ENCODE measurements around the gene ERC1. TPM values are rescaled to one million over a fixed set of nuclear protein-coding genes. Genes with fewer than 3 reads are reported as not detected.

The ERC1 gene
- total and polyA plus RNA-seq, 3 experiments from 2014 or later, result 11.0 to 24.2 (median 22.6) TPM

- POLR2A ChIA-PET, result no interaction called here
- no peaks in the 10 kb centered on the region for H3K9me3 Mint-ChIP-seq
Observed at GRCh38 chr12:1104088-1104800, 113.2 kb downstream of the ERC1 start.

GRCh38 chr12:1107669-1108068 is 116.6 kb downstream of the ERC1 start:
- no peaks in the 10 kb centered on the region for H3K36me3 ChIP-seq (ENCODE audit: insufficient read depth, low read length)
- peak overlapping the region in 1 of 8 donors; percentile 70 for H3K27ac Mint-ChIP-seq
- no peak overlapping the region for H3K4me3 ChIP-seq (ENCODE audit: low read length)
- ChIA-PET POLR2A (no interaction called here), CTCF (interaction anchor here (3.0 kb wide), 1 partner anchor 10 kb away, joined by 13 read pairs; no protein-coding TSS in a partner anchor)
- DNase-seq, result no peak
- no peaks in the 10 kb centered on the region for H3K4me1 ChIP-seq (ENCODE audit: insufficient read depth, low read length)
- no peaks in the 10 kb centered on the region for H3K9me3 ChIP-seq (ENCODE audit: low read length)
- peaks cover 9 to 15% (median 12%) of the 10 kb centered on the region in 3 donors for H3K4me1 Mint-ChIP-seq
- H3K27ac ChIP-seq (ENCODE audit: low read depth, low read length), result no peak overlapping the region
- no peaks in the 10 kb centered on the region for H3K27me3 ChIP-seq (ENCODE audit: insufficient read depth, low read length, poor library complexity, severe bottlenecking)
- H3K4me3 Mint-ChIP-seq, result no peak overlapping the region
- peaks cover 0 to 18% (median 9%) of the 10 kb centered on the region in 3 donors for H3K36me3 Mint-ChIP-seq
- H3K9me3 Mint-ChIP-seq, result no peaks in the 10 kb centered on the region
- no peaks in the 10 kb centered on the region for H3K27me3 Mint-ChIP-seq

More at GRCh38 chr12:1104088-1104800, 113.2 kb downstream of the ERC1 start:
- Histone ChIP-seq H3K27me3 (ENCODE audit: insufficient read depth, low read length, poor library complexity, severe bottlenecking) (no peaks in the 10 kb centered on the region), H3K36me3 (ENCODE audit: insufficient read depth, low read length) (no peaks in the 10 kb centered on the region), H3K4me3 (ENCODE audit: low read length) (no peak overlapping the region), H3K4me1 (ENCODE audit: insufficient read depth, low read length) (no peaks in the 10 kb centered on the region), H3K27ac (ENCODE audit: low read depth, low read length) (no peak overlapping the region), H3K9me3 (ENCODE audit: low read length) (no peaks in the 10 kb centered on the region)
- Mint-ChIP-seq H3K4me3 (no peak overlapping the region), H3K27ac (no peak overlapping the region), H3K4me1 (peaks cover 12 to 15% (median 14%) of the 10 kb centered on the region in 3 donors), H3K36me3 (peaks cover 0 to 5% (median 4%) of the 10 kb centered on the region in 3 donors), H3K27me3 (no peaks in the 10 kb centered on the region)
- CTCF ChIA-PET, result interaction anchor here (1.0 to 1.3 kb wide), 3 partner anchors 11 to 479 kb away, joined by 4 to 6 read pairs (median 4); no protein-coding TSS in a partner anchor
- no peak for DNase-seq

- Histone ChIP-seq H3K27me3 (ENCODE audit: insufficient read depth, low read length, poor library complexity, severe bottlenecking) (no peaks in the 10 kb centered on the region), H3K4me1 (ENCODE audit: insufficient read depth, low read length) (no peaks in the 10 kb centered on the region), H3K36me3 (ENCODE audit: insufficient read depth, low read length) (peaks cover 3% of the 10 kb centered on the region), H3K27ac (ENCODE audit: low read depth, low read length) (no peak overlapping the region), H3K9me3 (ENCODE audit: low read length) (no peaks in the 10 kb centered on the region), H3K4me3 (ENCODE audit: low read length) (no peak overlapping the region)
- ChIA-PET POLR2A (no interaction called here), CTCF (interaction anchor here (3.0 kb wide), 1 partner anchor 9 kb away, joined by 13 read pairs; no protein-coding TSS in a partner anchor)
- Mint-ChIP-seq H3K36me3 (peaks cover 0 to 18% (median 7%) of the 10 kb centered on the region in 3 donors), H3K9me3 (no peaks in the 10 kb centered on the region), H3K4me1 (peaks cover 5 to 15% (median 12%) of the 10 kb centered on the region in 3 donors), H3K27ac (peak overlapping the region in 1 of 8 donors; percentile 36), H3K27me3 (no peaks in the 10 kb centered on the region), H3K4me3 (no peak overlapping the region)
- DNase-seq, result no peak
Observed at GRCh38 chr12:1108276-1108675, 117.3 kb downstream of the ERC1 start.

- Histone ChIP-seq H3K4me3 (ENCODE audit: low read length) (no peak overlapping the region), H3K27me3 (ENCODE audit: insufficient read depth, low read length, poor library complexity, severe bottlenecking) (no peaks in the 10 kb centered on the region), H3K27ac (ENCODE audit: low read depth, low read length) (no peak overlapping the region), H3K9me3 (ENCODE audit: low read length) (no peaks in the 10 kb centered on the region), H3K4me1 (ENCODE audit: insufficient read depth, low read length) (no peaks in the 10 kb centered on the region), H3K36me3 (ENCODE audit: insufficient read depth, low read length) (peaks cover 3% of the 10 kb centered on the region)
- Mint-ChIP-seq H3K27ac (peak overlapping the region in 2 of 8 donors; percentile 17 to 46), H3K4me3 (no peak overlapping the region), H3K4me1 (no peaks in the 10 kb centered on the region), H3K36me3 (peaks cover 0 to 21% (median 8%) of the 10 kb centered on the region in 3 donors), H3K27me3 (no peaks in the 10 kb centered on the region), H3K9me3 (no peaks in the 10 kb centered on the region)
- DNase-seq, result no peak
- ChIA-PET CTCF (interaction anchor here (3.2 to 5.2 kb wide), 2 partner anchors 486 to 491 kb away, joined by 70 to 71 read pairs; no protein-coding TSS in a partner anchor), POLR2A (no interaction called here)
Observed at GRCh38 chr12:1115484-1116231, 124.6 kb downstream of the ERC1 start.

GRCh38 chr12:1117371-1117770 is 126.3 kb downstream of the ERC1 start:
- no peaks in the 10 kb centered on the region for H3K27me3 ChIP-seq (ENCODE audit: insufficient read depth, low read length, poor library complexity, severe bottlenecking)
- H3K27ac ChIP-seq (ENCODE audit: low read depth, low read length), result no peak overlapping the region
- H3K4me1 ChIP-seq (ENCODE audit: insufficient read depth, low read length), result no peaks in the 10 kb centered on the region
- POLR2A ChIA-PET, result interaction anchor here (0.5 to 1.6 kb wide), 4 partner anchors 466 to 512 kb away, joined by 4 to 10 read pairs (median 4); partner anchors contain the start of gene WNT5B
- CTCF ChIA-PET, result interaction anchor here (0.7 to 5.2 kb wide), 44 partner anchors 8 to 823 kb away, joined by 3 to 138 read pairs (median 4); partner anchors contain the start of genes FBXL14 and WNT5B
- Mint-ChIP-seq H3K27ac (no peak overlapping the region), H3K4me1 (peaks cover 0 to 6% (median under 1%) of the 10 kb centered on the region in 3 donors), H3K4me3 (no peak overlapping the region), H3K9me3 (no peaks in the 10 kb centered on the region), H3K27me3 (no peaks in the 10 kb centered on the region), H3K36me3 (peaks cover 0 to 10% (median 4%) of the 10 kb centered on the region in 3 donors)
- DNase-seq, result no peak
- no peak overlapping the region for H3K4me3 ChIP-seq (ENCODE audit: low read length)
- peaks cover 3% of the 10 kb centered on the region for H3K36me3 ChIP-seq (ENCODE audit: insufficient read depth, low read length)
- no peaks in the 10 kb centered on the region for H3K9me3 ChIP-seq (ENCODE audit: low read length)

GRCh38 chr12:1117970-1118563 is 127.0 kb downstream of the ERC1 start:
- H3K9me3 Mint-ChIP-seq, result no peaks in the 10 kb centered on the region
- DNase-seq, result peak; percentile 52 to 80 (median 57)
- CTCF ChIA-PET, result interaction anchor here (0.6 to 5.2 kb wide), 55 partner anchors 9 to 822 kb away, joined by 3 to 138 read pairs (median 4); partner anchors contain the start of genes FBXL14 and WNT5B

GRCh38 chr12:1122786-1123185 is 131.8 kb downstream of the ERC1 start:
- Histone ChIP-seq H3K36me3 (ENCODE audit: insufficient read depth, low read length) (no peaks in the 10 kb centered on the region), H3K4me3 (ENCODE audit: low read length) (no peak overlapping the region), H3K27ac (ENCODE audit: low read depth, low read length) (no peak overlapping the region), H3K9me3 (ENCODE audit: low read length) (no peaks in the 10 kb centered on the region), H3K4me1 (ENCODE audit: insufficient read depth, low read length) (peaks cover 14% of the 10 kb centered on the region), H3K27me3 (ENCODE audit: insufficient read depth, low read length, poor library complexity, severe bottlenecking) (no peaks in the 10 kb centered on the region)
- Mint-ChIP-seq H3K27ac (peak overlapping the region; percentile 24 to 89 (median 78)), H3K9me3 (no peaks in the 10 kb centered on the region), H3K27me3 (no peaks in the 10 kb centered on the region), H3K4me1 (peaks cover 20 to 41% (median 23%) of the 10 kb centered on the region in 3 donors), H3K4me3 (peak overlapping the region in 4 of 7 donors; percentile 1 to 59 (median 27)), H3K36me3 (peaks cover 0 to 6% (median 2%) of the 10 kb centered on the region in 3 donors)
- peak; percentile 30 to 67 (median 64) for DNase-seq
- CTCF ChIA-PET, result interaction anchor here (0.6 to 1.1 kb wide), 3 partner anchors 461 to 483 kb away, joined by 3 read pairs; no protein-coding TSS in a partner anchor
- POLR2A ChIA-PET, result no interaction called here

More at GRCh38 chr12:1117970-1118563, 127.0 kb downstream of the ERC1 start:
- Mint-ChIP-seq H3K27me3 (no peaks in the 10 kb centered on the region), H3K4me1 (peaks cover 7 to 13% (median 7%) of the 10 kb centered on the region in 3 donors), H3K4me3 (no peak overlapping the region), H3K27ac (no peak overlapping the region), H3K36me3 (peaks cover 0 to 10% (median 4%) of the 10 kb centered on the region in 3 donors)
- Histone ChIP-seq H3K4me1 (ENCODE audit: insufficient read depth, low read length) (peaks cover 2% of the 10 kb centered on the region), H3K27me3 (ENCODE audit: insufficient read depth, low read length, poor library complexity, severe bottlenecking) (no peaks in the 10 kb centered on the region), H3K27ac (ENCODE audit: low read depth, low read length) (no peak overlapping the region), H3K9me3 (ENCODE audit: low read length) (no peaks in the 10 kb centered on the region), H3K36me3 (ENCODE audit: insufficient read depth, low read length) (peaks cover under 1% of the 10 kb centered on the region), H3K4me3 (ENCODE audit: low read length) (no peak overlapping the region)
- POLR2A ChIA-PET, result interaction anchor here (0.5 to 1.6 kb wide), 4 partner anchors 466 to 511 kb away, joined by 4 to 10 read pairs (median 4); partner anchors contain the start of gene WNT5B

Data from CD8-positive, alpha-beta memory T cell (primary cell).